ENCODE measurements around the gene FAM174B.

The FAM174B gene

GRCh38 chr15:92675485-92675884 lies 19.9 kb upstream of the FAM174B start:
- FAIRE-seq = no peak
- no peak for TF ChIP-seq POLR2AphosphoS5 (IDR thresholded peaks at IDR 0.05; ENCODE audit: low read depth, low read length)
- TF ChIP-seq TAF1 (IDR thresholded peaks at IDR 0.05; ENCODE audit: borderline replicate concordance, low read depth, low read length) = no peak
- TF ChIP-seq POLR2A (IDR thresholded peaks at IDR 0.05; ENCODE audit: low read depth, low read length) = no peak
- no peak for DNase-seq (ENCODE audit: insufficient read length)

- FAIRE-seq = no peak
- no peak for DNase-seq (ENCODE audit: insufficient read length)
- TF ChIP-seq TAF1 (IDR thresholded peaks at IDR 0.05; ENCODE audit: borderline replicate concordance, low read depth, low read length) (no peak), POLR2AphosphoS5 (IDR thresholded peaks at IDR 0.05; ENCODE audit: low read depth, low read length) (no peak), POLR2A (IDR thresholded peaks at IDR 0.05; ENCODE audit: low read depth, low read length) (no peak)
Measured at GRCh38 chr15:92674347-92674746, 18.8 kb upstream of the FAM174B start.

- no peak for DNase-seq (ENCODE audit: insufficient read length)
- FAIRE-seq = no peak
- no peak for TF ChIP-seq TAF1 (IDR thresholded peaks at IDR 0.05; ENCODE audit: borderline replicate concordance, low read depth, low read length)
- no peak for TF ChIP-seq POLR2A (IDR thresholded peaks at IDR 0.05; ENCODE audit: low read depth, low read length)
- TF ChIP-seq POLR2AphosphoS5 (IDR thresholded peaks at IDR 0.05; ENCODE audit: low read depth, low read length) = no peak
Measured at GRCh38 chr15:92672102-92672501, 16.5 kb upstream of the FAM174B start.

- no peak for TF ChIP-seq POLR2A (IDR thresholded peaks at IDR 0.05; ENCODE audit: low read depth, low read length)
- TF ChIP-seq TAF1 (IDR thresholded peaks at IDR 0.05; ENCODE audit: borderline replicate concordance, low read depth, low read length) = no peak
- no peak for TF ChIP-seq POLR2AphosphoS5 (IDR thresholded peaks at IDR 0.05; ENCODE audit: low read depth, low read length)
- no peak for DNase-seq (ENCODE audit: insufficient read length)
- no peak for FAIRE-seq
Measured at GRCh38 chr15:92671406-92671805, 15.8 kb upstream of the FAM174B start.

- no peak for FAIRE-seq
- TF ChIP-seq POLR2AphosphoS5 (IDR thresholded peaks at IDR 0.05; ENCODE audit: low read depth, low read length) = no peak
- TF ChIP-seq TAF1 (IDR thresholded peaks at IDR 0.05; ENCODE audit: borderline replicate concordance, low read depth, low read length) = no peak
- TF ChIP-seq POLR2A (IDR thresholded peaks at IDR 0.05; ENCODE audit: low read depth, low read length) = no peak
- DNase-seq (ENCODE audit: insufficient read length) = no peak
Measured at GRCh38 chr15:92670621-92671020, 15.0 kb upstream of the FAM174B start.

GRCh38 chr15:92669432-92669831 lies 13.9 kb upstream of the FAM174B start:
- TF ChIP-seq TAF1 (IDR thresholded peaks at IDR 0.05; ENCODE audit: borderline replicate concordance, low read depth, low read length) = no peak
- DNase-seq (ENCODE audit: insufficient read length) (no peak), FAIRE-seq (no peak)

- TF ChIP-seq POLR2A (IDR thresholded peaks at IDR 0.05; ENCODE audit: low read depth, low read length) = no peak
- TF ChIP-seq TAF1 (IDR thresholded peaks at IDR 0.05; ENCODE audit: borderline replicate concordance, low read depth, low read length) = no peak
- TF ChIP-seq POLR2AphosphoS5 (IDR thresholded peaks at IDR 0.05; ENCODE audit: low read depth, low read length) = no peak
- no peak for FAIRE-seq
- DNase-seq (ENCODE audit: insufficient read length) = no peak
Measured at GRCh38 chr15:92668620-92669019, 13.0 kb upstream of the FAM174B start.

GRCh38 chr15:92667970-92668485 lies 12.5 kb upstream of the FAM174B start:
- TF ChIP-seq POLR2A (IDR thresholded peaks at IDR 0.05; ENCODE audit: low read depth, low read length) (no peak), TAF1 (IDR thresholded peaks at IDR 0.05; ENCODE audit: borderline replicate concordance, low read depth, low read length) (no peak), POLR2AphosphoS5 (IDR thresholded peaks at IDR 0.05; ENCODE audit: low read depth, low read length) (no peak)
- no peak for DNase-seq (ENCODE audit: insufficient read length)
- FAIRE-seq = no peak

GRCh38 chr15:92667287-92667904 lies 11.8 kb upstream of the FAM174B start:
- DNase-seq (ENCODE audit: insufficient read length) = no peak
- no peak for TF ChIP-seq POLR2A (IDR thresholded peaks at IDR 0.05; ENCODE audit: low read depth, low read length)
- TF ChIP-seq TAF1 (IDR thresholded peaks at IDR 0.05; ENCODE audit: borderline replicate concordance, low read depth, low read length) = no peak
- TF ChIP-seq POLR2AphosphoS5 (IDR thresholded peaks at IDR 0.05; ENCODE audit: low read depth, low read length) = no peak
- no peak for FAIRE-seq

GRCh38 chr15:92666780-92667179 lies 11.2 kb upstream of the FAM174B start:
- FAIRE-seq = no peak
- no peak for DNase-seq (ENCODE audit: insufficient read length)
- TF ChIP-seq POLR2A (IDR thresholded peaks at IDR 0.05; ENCODE audit: low read depth, low read length) (no peak), POLR2AphosphoS5 (IDR thresholded peaks at IDR 0.05; ENCODE audit: low read depth, low read length) (no peak), TAF1 (IDR thresholded peaks at IDR 0.05; ENCODE audit: borderline replicate concordance, low read depth, low read length) (no peak)

- TF ChIP-seq POLR2A (IDR thresholded peaks at IDR 0.05; ENCODE audit: low read depth, low read length) = no peak
- TF ChIP-seq TAF1 (IDR thresholded peaks at IDR 0.05; ENCODE audit: borderline replicate concordance, low read depth, low read length) = no peak
- no peak for TF ChIP-seq POLR2AphosphoS5 (IDR thresholded peaks at IDR 0.05; ENCODE audit: low read depth, low read length)
- FAIRE-seq = no peak
- no peak for DNase-seq (ENCODE audit: insufficient read length)
Measured at GRCh38 chr15:92665100-92665555, 9.6 kb upstream of the FAM174B start.

- DNase-seq (ENCODE audit: insufficient read length) (no peak), FAIRE-seq (no peak)
- TF ChIP-seq POLR2AphosphoS5 (IDR thresholded peaks at IDR 0.05; ENCODE audit: low read depth, low read length) (no peak), TAF1 (IDR thresholded peaks at IDR 0.05; ENCODE audit: borderline replicate concordance, low read depth, low read length) (no peak), POLR2A (IDR thresholded peaks at IDR 0.05; ENCODE audit: low read depth, low read length) (no peak)
Measured at GRCh38 chr15:92664178-92664900, 8.8 kb upstream of the FAM174B start.

Measured in GM12892 (cell line).